D341Med (cell line): ENCODE results near the gene FARP1.

Experiments used
- DNase-seq: peaks from one replicate; pipeline ENCODE4 v3.0.0; 2012; ENCODE audit warnings: low spot score

The FARP1 gene

DNA sequence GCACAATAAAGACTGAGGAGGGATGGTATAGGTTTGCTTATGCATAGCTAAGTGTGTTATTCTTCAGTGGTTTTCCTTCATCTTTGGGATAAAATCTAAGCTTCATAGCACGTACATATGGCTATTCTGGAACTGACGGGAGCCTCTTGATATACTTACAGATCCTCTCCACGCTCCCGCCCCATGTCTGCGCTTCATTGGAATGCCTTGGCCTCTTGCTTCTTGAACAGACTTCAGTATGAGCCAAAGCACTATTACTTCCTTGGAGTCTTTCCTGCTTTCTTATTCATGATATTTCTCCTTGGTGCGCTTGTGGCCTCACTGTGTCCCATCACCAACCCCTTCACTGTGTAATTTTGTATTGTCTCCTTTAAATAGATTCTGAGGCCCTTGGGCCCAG, 145.3 kb downstream of the FARP1 start:
- DNase-seq, result no peak

GRCh38 chr13:98289339-98289945, 146.5 kb downstream of the FARP1 start:
- peak; percentile 46 for DNase-seq

DNA sequence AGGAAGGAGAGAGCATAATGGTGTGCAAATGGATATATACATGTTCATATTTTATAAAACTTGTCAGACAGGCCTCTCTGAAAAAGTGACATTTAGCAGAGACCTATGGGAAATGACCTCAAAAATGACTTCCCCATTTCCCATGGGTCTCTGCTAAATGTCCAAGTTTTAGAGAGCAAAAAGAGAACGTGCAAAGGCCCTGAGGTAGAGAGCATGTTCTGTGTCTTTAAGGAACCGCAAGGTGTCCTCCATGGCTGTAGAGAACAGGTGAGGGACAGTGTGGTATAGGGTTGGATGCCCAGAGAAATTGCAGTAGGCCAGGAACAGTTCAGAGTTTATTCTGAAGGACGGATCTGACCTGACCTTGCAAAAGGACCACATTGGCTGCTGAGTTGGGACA, 147.4 kb downstream of the FARP1 start:
- DNase-seq, result no peak

DNA sequence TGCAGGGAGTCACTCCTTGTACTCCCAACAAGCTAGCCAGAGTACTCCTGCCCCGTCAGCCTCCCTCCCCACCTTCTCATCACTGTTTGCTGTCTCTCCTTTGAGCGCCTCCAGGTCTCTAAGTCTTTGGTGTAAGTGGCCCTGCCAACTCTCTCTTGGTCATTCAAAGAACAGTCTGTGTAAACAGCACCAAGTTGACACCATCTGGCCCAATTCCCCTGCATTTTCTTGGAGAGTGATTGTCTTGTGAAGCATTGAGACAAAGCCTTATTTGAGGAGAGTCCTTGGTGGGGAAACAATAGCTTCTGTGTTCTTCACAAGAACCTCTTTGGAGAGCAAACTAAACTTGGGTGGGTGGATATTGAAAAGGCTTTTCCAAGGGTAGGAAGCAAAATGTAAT, 148.8 kb downstream of the FARP1 start:
- DNase-seq, result no peak

DNA sequence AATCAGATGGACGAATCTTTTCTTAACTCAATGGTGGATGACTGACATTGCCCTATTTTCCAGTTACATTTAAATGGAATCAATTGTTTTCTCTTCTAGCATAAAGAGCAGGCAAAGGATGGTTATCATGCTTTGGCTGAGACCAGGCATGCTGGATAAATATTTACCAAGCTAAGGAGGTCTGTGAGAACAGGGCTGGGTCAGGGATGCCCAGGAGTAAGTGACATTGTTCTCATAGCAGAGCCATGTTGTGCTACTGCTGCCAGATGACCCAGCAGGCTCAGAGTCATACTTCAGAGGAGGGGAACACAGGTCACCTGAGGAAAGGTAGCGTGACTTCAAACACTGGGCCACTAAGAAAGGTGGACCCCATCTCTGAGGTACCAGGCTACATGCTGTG, 150.2 kb downstream of the FARP1 start:
- no peak for DNase-seq

DNA sequence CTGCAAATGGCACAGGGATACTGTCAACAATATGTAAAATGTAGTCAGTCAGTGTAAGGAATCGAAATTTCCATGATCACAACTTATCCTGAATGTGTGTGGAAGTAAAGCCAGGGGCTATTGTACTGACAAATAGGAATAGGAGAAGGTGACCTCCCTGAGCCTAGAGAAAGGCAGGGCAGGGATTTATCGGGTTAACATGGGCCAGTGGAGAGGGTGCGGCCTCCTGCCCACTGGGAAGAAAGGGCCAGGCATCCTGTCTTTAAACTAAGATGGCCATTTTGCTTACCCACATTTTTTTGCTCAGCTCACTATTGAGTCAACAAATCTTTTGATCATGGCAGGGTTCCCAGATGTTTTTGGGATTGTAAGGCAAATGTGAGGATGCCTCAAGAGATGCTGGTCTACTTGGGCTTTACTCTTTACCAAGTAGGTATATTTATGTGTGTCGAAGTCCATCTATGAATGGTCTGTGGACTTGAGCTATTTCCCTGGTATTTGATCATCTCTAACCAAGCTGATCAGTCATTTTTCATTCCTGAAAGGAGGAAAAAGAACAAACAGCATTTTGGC, 150.8 kb downstream of the FARP1 start:
- DNase-seq, result no peak

- DNase-seq, result no peak
Observed at GRCh38 chr13:98295371-98295770, 152.5 kb downstream of the FARP1 start.

DNA sequence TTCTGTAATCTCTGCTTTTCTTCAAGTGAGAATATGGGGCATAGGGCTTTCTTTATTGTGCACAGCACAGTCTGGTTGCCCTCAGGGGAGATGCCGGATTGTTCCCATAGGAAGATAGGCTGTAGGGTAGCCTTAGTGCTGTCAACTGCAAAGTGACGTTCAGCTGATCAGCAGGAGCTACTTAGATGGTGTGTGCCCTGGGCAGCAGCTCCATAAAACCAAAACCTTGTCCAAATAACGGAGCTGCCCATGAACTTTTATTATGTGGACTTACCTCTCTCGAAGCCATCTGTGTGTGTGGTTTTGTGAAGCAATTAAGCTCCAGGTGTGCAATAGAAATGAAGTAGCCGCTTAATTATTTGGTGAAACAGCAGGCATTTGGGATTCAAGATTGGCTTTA, 154.2 kb downstream of the FARP1 start:
- DNase-seq, result no peak

DNA sequence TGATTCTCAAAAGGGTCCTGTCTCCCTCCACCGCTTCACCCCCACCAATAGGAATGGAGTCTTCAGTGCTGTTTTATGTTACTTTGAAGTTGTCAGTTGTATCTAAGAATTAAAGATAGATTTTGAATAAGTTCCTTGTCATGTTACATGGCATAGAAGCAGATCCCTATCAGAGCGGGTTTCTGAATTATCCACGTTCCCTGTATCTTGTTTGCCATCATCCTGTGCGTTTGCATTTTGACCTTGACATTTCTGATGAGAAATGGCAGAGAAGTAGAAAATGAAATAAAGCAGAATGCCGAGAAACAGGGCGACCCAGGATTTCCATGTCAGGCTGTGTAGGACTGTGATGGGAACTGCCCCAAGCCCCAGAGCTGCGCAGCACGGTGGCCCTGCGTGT, 154.9 kb downstream of the FARP1 start:
- no peak for DNase-seq

DNA sequence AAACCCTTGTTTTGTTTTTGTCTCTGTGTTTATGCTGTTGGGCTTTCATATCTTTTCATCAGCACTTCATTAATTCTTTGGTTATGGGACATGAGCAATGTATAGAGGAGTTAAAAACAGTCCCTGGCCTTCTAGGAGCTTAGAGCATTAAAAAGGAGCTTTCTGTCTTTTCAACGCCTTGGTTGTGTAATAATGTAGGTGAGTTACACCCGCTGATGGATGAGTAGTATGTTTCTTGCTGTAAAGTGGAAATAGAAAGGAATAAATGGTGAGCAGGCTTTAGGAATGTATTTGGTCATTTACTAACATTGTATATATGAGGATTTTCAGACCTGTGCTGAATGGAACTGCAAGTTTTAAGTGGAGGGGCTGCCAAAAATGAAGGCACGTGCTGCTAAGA, 155.7 kb downstream of the FARP1 start:
- DNase-seq, result no peak

DNA sequence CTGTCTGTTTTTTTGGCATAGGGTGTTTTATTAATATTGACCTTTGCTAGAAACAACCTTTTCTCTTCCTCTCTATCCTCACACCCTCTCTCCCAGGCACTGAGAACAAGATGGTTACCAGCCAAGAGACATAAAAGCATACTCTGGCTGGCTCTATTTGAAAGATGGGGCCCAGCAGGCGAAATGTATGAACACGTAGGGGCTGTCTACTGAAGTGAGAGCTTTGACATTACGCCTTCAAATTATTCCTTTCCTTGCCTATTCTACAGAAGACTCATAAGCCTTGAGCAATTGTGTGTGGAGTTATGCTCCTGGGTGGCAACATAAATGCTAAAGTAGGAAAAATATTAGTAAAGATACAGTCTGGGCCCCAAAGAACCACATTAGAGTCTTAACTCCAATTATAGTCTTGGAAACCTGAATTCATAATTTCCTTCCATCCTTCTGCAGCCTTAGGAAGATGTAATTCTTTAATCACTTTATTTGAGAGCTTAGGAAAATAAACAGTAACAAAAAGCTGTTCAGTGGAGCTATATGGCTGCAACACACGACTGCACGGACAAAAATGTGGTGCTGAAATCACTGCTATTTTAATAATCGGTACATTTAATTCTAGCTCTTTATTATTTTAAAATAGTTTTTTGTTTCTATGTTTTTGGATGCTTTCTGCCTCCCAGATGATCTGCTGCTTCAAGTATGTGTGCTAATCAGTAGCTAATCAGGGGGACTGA, 156.5 kb downstream of the FARP1 start:
- no peak for DNase-seq

DNA sequence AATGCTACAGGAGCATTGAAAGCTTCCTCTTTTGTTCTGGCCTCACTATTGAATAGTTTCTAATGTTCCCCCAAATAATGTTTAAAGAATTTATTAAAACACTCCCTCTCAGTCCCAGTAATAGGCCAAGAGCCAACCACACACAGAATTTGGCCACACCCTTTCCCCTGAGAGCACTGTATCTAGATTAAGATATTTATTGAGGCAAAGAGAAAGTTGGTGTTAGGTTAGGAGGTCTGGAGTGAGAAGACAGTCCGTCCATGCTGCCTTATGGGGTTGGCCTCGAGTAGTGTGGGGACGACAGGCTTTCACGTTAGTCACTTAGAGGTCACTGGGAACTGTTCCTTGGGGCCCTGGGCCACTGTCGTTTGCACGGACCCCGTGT, 157.1 kb downstream of the FARP1 start:
- DNase-seq, result no peak

GRCh38 chr13:98300956-98301641, 158.2 kb downstream of the FARP1 start:
- no peak for DNase-seq

DNA sequence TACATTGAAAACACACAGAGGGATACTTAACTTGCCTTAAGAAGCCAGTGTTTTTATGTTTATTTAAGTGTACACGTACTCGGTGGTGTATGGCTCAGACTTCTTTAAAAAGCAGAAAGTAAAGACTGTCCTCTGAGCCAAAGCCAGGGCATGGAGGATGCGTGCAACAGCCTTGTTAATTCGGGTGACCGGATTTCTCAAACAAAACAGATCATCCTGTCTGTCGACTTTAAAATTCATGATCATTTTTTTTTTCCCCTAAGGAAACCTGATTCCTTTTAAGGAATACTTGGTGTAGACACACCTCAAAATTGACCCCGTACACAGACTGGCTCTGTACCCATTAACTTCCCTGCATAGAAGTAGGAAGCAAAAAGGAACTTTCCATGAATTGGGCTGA, 158.8 kb downstream of the FARP1 start:
- no peak for DNase-seq

- no peak for DNase-seq
Observed at GRCh38 chr13:98303858-98304257, 161.0 kb downstream of the FARP1 start.

- DNase-seq, result no peak
Observed at GRCh38 chr13:98305670-98306069, 162.8 kb downstream of the FARP1 start.

DNA sequence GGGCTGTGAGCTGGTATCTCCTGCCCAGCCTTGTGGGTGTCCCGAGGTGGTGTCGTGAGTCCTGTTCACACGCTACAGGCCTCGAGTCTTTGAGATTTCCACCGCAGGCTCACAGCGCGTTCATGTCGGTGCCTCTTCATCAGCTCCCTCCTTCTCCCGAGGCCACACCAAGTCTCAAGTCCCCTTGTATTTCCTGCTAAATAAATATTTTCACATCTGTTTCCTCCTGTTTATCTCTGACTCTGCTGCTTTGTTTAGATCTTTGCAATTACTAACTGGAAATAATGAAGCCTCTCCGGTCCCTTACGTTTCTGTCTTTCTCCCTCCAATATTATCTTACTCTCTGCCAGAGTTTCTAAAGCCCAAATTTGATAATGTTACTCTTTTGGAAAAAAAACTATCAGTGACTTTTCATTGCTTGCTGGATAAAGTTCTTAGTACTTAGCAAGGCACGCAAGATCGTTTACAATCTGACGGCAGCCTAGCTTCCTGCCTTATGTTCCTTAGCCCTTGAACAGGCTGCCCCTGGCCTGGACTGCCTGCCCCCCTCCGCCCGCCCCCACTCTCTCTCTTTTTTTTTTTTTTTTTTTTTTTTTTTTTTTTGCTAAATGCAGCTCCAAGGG, 164.7 kb downstream of the FARP1 start:
- no peak for DNase-seq

DNA sequence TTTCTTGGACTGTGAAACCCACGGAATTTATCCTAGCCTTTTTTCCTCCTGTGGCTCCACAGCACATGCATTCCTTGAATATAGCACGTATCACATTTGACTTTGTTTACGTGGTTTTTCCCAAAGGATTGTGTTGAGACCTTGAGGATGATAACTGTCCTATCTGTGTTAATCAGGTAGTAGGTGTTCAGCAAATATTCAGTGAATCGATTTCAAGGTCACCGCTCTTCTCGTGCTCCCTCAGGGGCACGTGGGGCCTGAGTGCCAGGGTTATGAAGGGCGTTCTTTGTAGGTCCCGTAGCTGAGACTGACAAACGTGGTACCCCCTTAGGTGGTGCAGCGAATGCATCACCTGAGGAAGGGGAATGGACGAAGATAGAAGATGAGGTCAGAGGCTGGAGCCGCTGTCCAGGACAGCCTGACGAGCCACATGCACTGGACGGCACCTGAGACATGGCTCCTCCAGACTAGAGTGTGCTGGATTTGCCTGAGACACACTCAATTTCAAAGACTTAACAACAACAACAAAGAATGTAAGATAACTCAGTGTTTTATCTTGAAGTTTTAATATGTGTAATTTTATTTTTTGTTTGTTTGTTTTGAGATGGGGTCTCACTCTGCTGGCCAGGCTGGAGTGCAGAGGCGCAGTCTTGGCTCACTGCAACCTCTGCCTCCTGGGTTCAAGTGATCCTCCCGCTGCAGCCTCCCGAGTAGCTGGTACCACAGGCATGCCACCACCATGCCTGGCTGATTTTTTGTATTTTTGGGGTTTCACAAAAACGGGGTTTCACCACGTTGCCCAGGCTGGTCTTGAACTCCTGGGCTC, 165.4 kb downstream of the FARP1 start:
- DNase-seq, result no peak

GRCh38 chr13:98309569-98310335, 166.9 kb downstream of the FARP1 start:
- DNase-seq, result peak; percentile 74

- no peak for DNase-seq
Observed at GRCh38 chr13:98310485-98311199, 167.7 kb downstream of the FARP1 start.
